ENCODE measurements around the gene FNBP1.

GRCh38 chr9:130054820-130055219 is 11.8 kb upstream of the FNBP1 start:
- TF ChIP-seq TCF12 (IDR thresholded peaks at IDR 0.05; ENCODE audit: low read depth, low read length) (no peak), TAF1 (IDR thresholded peaks at IDR 0.05; ENCODE audit: low read depth, low read length) (no peak), SP1 (IDR thresholded peaks at IDR 0.05; ENCODE audit: low read depth, low read length) (no peak), POLR2AphosphoS5 (IDR thresholded peaks at IDR 0.05; ENCODE audit: low read depth, low read length) (no peak), POLR2A (IDR thresholded peaks at IDR 0.05; ENCODE audit: control extremely low read depth in 1 of 2, low read depth in 2 of 2, low read length in 2 of 2) (no peak), EP300 (IDR thresholded peaks at IDR 0.05; ENCODE audit: borderline replicate concordance in 1 of 2, low read depth in 2 of 2, low read length in 2 of 2) (no peak), EZH2 (IDR thresholded peaks at IDR 0.05; ENCODE audit: low read depth, low read length, severe bottlenecking) (no peak), CTCF (IDR thresholded peaks at IDR 0.05; ENCODE audit: control extremely low read depth in 1 of 3, insufficient read depth in 1 of 3, low read depth in 1 of 3, low read length in 3 of 3) (no peak), CBX5 (IDR thresholded peaks at IDR 0.05; ENCODE audit: low read depth, low read length) (no peak), MAX (IDR thresholded peaks at IDR 0.05) (no peak)
